Loucy (cell line): ENCODE measurements around the gene PHYKPL.

Experiments used
- H2AFZ ChIP-seq: fragments of 200-600 bp; sonication (generic); 2 replicates; pipeline ENCODE4 v1.6.0; 2016; ENCODE audit warnings: antibody characterized with exemption, mild to moderate bottlenecking, low read length, moderate library complexity
- H3F3A ChIP-seq: fragments of 200-600 bp; 2 replicates; pipeline ENCODE4 v1.6.0; 2016; ENCODE audit warnings: antibody characterized with exemption, low read depth, mild to moderate bottlenecking
- H3K27me3 ChIP-seq: fragments of 200-600 bp; sonication (generic); 2 replicates; pipeline ENCODE4 v1.6.1; 2014; ENCODE audit warnings: low read length, mild to moderate bottlenecking; ENCODE audit not compliant: insufficient read depth, poor library complexity, severe bottlenecking
- H3K36me3 ChIP-seq: fragments of 200-600 bp; sonication (generic); 2 replicates; pipeline ENCODE4 v1.6.1; 2016; ENCODE audit warnings: low read length; ENCODE audit not compliant: insufficient read depth
- H3K4me1 ChIP-seq: fragments of 200-600 bp; sonication (generic); 2 replicates; pipeline ENCODE4 v1.5.1; 2014; ENCODE audit warnings: low read length, mild to moderate bottlenecking; ENCODE audit not compliant: insufficient read depth, poor library complexity, severe bottlenecking
- H3K4me2 ChIP-seq: fragments of 200-600 bp; sonication (generic); 2 replicates; pipeline ENCODE4 v1.6.0; 2014; ENCODE audit warnings: antibody characterized with exemption, low read length, low read depth, mild to moderate bottlenecking; ENCODE audit not compliant: poor library complexity, severe bottlenecking
- H3K4me3 ChIP-seq: fragments of 200-600 bp; sonication (generic); 2 replicates; pipeline ENCODE4 v1.5.1; 2014; ENCODE audit warnings: low read length, mild to moderate bottlenecking, mixed read lengths; ENCODE audit not compliant: poor library complexity, severe bottlenecking
- H3K79me2 ChIP-seq: fragments of 200-600 bp; sonication (generic); 2 replicates; pipeline ENCODE4 v1.6.1; 2014; ENCODE audit warnings: low read length; ENCODE audit not compliant: insufficient read depth
- H3K9ac ChIP-seq: fragments of 200-600 bp; sonication (generic); 2 replicates; pipeline ENCODE4 v1.6.0; 2014; ENCODE audit warnings: mild to moderate bottlenecking, low read depth, low read length, moderate library complexity; ENCODE audit not compliant: poor library complexity, severe bottlenecking
- H3K9me2 ChIP-seq: fragments of 200-600 bp; sonication (generic); replicated peaks from 2 replicates; pipeline ENCODE4 v1.6.1; 2016; ENCODE audit warnings: low read depth, low read length, mixed read lengths
- H3K9me3 ChIP-seq: fragments of 200-600 bp; sonication (generic); 2 replicates; pipeline ENCODE4 v1.6.1; 2014; ENCODE audit warnings: mild to moderate bottlenecking, antibody characterized with exemption, low read length, low read depth; ENCODE audit not compliant: insufficient read depth
- H4K20me1 ChIP-seq: fragments of 200-600 bp; sonication (generic); 2 replicates; pipeline ENCODE4 v1.6.0; 2014; ENCODE audit warnings: antibody characterized with exemption, low read length, mild to moderate bottlenecking; ENCODE audit not compliant: insufficient read depth, poor library complexity, severe bottlenecking
- CTCF ChIP-seq: fragments of 200-600 bp; sonication (generic); conservative IDR thresholded peaks from 2 replicates; pipeline ENCODE4 v1.5.1; 2014; ENCODE audit warnings: mild to moderate bottlenecking, antibody characterized with exemption, low read length
- EZH2phosphoT487 ChIP-seq: fragments of 200-600 bp; IDR thresholded peaks from 2 replicates; pipeline ENCODE4 v1.6.1; 2018; ENCODE audit warnings: antibody characterized with exemption, mild to moderate bottlenecking, moderate library complexity, borderline replicate concordance

The PHYKPL gene

GRCh38 chr5:178177569-178177968 lies 55.0 kb downstream of the PHYKPL start:
- no peak overlapping the region for H3K4me3 ChIP-seq
- H3F3A ChIP-seq: no peaks in the 10 kb centered on the region
- peak overlapping the region; percentile 20; the same call in 1 of the 2 replicates for H2AFZ ChIP-seq
- H3K4me2 ChIP-seq: no peak overlapping the region
- H3K4me1 ChIP-seq: peaks cover 10% of the 10 kb centered on the region
- no peaks in the 10 kb centered on the region for H4K20me1 ChIP-seq
- TF ChIP-seq EZH2phosphoT487 (no peak), CTCF (peak; percentile 21; the same call in 1 of the 2 replicates)
- no peak overlapping the region for H3K9ac ChIP-seq
- no peaks in the 10 kb centered on the region for H3K9me3 ChIP-seq
- H3K27me3 ChIP-seq: no peaks in the 10 kb centered on the region
- no peaks in the 10 kb centered on the region for H3K9me2 ChIP-seq
- H3K36me3 ChIP-seq: no peaks in the 10 kb centered on the region
- no peaks in the 10 kb centered on the region for H3K79me2 ChIP-seq

- no peaks in the 10 kb centered on the region for H3F3A ChIP-seq
- H3K9ac ChIP-seq: no peak overlapping the region
- no peak overlapping the region for H3K4me3 ChIP-seq
- no peak overlapping the region for H2AFZ ChIP-seq
- H3K36me3 ChIP-seq: no peaks in the 10 kb centered on the region
- H3K4me1 ChIP-seq: peaks cover 5% of the 10 kb centered on the region
- no peaks in the 10 kb centered on the region for H3K27me3 ChIP-seq
- no peaks in the 10 kb centered on the region for H3K79me2 ChIP-seq
- no peaks in the 10 kb centered on the region for H3K9me3 ChIP-seq
- no peaks in the 10 kb centered on the region for H3K9me2 ChIP-seq
- TF ChIP-seq CTCF: no peak
- TF ChIP-seq EZH2phosphoT487: no peak
- H4K20me1 ChIP-seq: no peaks in the 10 kb centered on the region
- H3K4me2 ChIP-seq: no peak overlapping the region
These were observed 55.8 kb downstream of the PHYKPL start for GRCh38 chr5:178176791-178177190.

- H3K4me3 ChIP-seq: no peak overlapping the region
- no peaks in the 10 kb centered on the region for H3K79me2 ChIP-seq
- H3K4me1 ChIP-seq: peaks cover 4% of the 10 kb centered on the region
- no peaks in the 10 kb centered on the region for H3K36me3 ChIP-seq
- no peaks in the 10 kb centered on the region for H3K9me3 ChIP-seq
- H3F3A ChIP-seq: no peaks in the 10 kb centered on the region
- no peaks in the 10 kb centered on the region for H3K9me2 ChIP-seq
- H3K27me3 ChIP-seq: no peaks in the 10 kb centered on the region
- no peak for TF ChIP-seq EZH2phosphoT487
- no peak for TF ChIP-seq CTCF
- no peak overlapping the region for H3K4me2 ChIP-seq
- H3K9ac ChIP-seq: no peak overlapping the region
- H4K20me1 ChIP-seq: no peaks in the 10 kb centered on the region
- H2AFZ ChIP-seq: no peak overlapping the region
These were observed 58.1 kb downstream of the PHYKPL start for GRCh38 chr5:178174456-178174855.
